Effector CD8-positive, alpha-beta T cell (primary cell): ENCODE measurements around the gene CCDC6.
A peak's percentile ranks its signal among the peaks of the same experiment; 100 is the strongest.
"Not testable (repeated sequence)": the region's sequence is repeated elsewhere in the genome, so short reads cannot be mapped to it uniquely, and the experiment has no call there.

Experiments
- DNase-seq: peaks from one replicate; lab custom pipeline; 2025; lab: John Stamatoyannopoulos, UW

Gene CCDC6

GRCh38 chr10:59808896-59809643 is 97.3 kb downstream of the CCDC6 start:
- DNase-seq = peak; percentile 3

GRCh38 chr10:59807629-59808620 is 98.4 kb downstream of the CCDC6 start:
- DNase-seq = no peak

GRCh38 chr10:59805014-59805413 is 101.3 kb downstream of the CCDC6 start:
- DNase-seq = no peak

- no peak for DNase-seq
Observed at GRCh38 chr10:59804220-59804619, 102.1 kb downstream of the CCDC6 start.

GRCh38 chr10:59803714-59804113 is 102.6 kb downstream of the CCDC6 start:
- no peak for DNase-seq

DNA sequence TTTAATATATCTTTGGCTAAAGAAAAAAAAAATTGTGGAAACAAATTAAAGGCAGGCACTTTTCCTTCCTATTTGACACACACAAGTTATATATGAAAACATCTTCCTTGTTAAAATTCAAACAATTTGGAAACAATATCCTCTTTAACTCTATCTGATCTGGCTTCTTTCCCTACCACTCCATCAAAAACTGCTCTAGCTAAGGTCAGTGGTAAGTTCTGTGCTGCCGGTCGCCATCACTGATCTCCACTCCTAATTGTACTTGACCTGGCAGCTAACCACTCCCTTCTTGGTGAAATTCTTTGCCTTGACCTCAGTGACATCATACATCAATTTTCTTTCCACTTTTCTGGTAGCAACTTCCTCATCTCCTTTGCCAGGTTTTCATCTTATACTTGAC is 105.2 kb downstream of the CCDC6 start:
- DNase-seq = no peak

GRCh38 chr10:59799421-59799820 is 106.9 kb downstream of the CCDC6 start:
- no peak for DNase-seq

GRCh38 chr10:59793919-59794318 is 112.4 kb downstream of the CCDC6 start:
- no peak for DNase-seq

DNA sequence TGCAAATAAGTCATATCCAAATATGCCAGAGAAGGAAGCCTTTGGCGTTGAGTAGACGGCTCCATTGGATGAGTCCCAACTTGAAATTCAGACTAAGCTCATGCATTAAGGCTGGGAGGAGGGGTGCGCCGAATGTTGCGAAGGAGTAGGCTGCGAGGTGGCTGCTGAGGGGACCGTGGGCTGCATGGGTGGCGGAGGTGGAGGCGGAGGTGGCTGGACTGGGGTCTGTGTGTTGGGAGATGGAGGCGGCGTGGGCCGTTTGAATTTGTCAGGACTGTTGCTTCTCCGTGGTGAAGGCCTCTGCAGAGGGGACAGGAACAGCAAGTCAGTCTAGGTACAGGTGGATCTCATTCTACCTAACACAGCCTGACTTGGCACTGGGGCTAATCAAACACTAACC is 113.5 kb downstream of the CCDC6 start:
- DNase-seq = no peak

DNA sequence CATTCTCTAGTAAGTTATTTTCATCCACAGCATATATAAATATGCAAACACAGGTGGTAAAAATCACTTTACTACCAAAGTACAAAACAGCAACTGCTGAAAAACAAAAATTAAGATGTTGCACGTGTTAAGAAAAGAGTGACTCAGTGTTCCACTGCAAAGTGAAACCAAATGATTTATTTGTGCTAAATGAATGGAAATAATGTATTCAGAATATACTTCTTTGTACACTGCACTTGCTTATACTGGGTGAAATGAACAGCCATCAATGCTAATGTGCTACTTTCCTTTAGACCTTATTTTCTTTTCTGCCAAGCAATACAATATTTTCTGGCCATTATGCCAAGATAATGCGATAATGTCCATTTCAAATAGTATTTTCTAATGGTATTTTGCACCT is 114.8 kb downstream of the CCDC6 start:
- DNase-seq = no peak

GRCh38 chr10:59790080-59790479 is 116.3 kb downstream of the CCDC6 start:
- not testable (repeated sequence) for DNase-seq

DNA sequence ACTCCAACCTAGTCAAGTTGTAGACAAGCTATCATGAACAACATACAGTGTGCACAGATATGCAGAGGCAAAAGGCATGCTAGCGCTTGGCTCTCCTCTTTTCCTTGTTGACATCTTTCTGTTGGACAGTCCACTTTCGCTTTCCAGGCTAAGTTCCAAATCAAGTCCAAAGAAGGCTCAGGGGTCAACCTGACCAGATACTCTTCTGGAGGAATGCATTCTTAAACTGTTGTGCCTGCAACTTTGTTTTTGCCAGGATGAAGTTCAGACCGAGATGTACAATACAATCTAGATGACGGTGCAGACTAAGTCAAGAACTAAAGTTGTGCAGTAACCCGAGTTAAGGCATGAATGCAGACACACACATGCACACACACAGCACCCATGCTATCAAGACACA is 117.4 kb downstream of the CCDC6 start:
- not testable (repeated sequence) for DNase-seq

GRCh38 chr10:59787032-59787431 is 119.3 kb downstream of the CCDC6 start:
- DNase-seq = not testable (repeated sequence)

- DNase-seq = not testable (repeated sequence)
Observed at GRCh38 chr10:59785476-59785875, 120.9 kb downstream of the CCDC6 start.

DNA sequence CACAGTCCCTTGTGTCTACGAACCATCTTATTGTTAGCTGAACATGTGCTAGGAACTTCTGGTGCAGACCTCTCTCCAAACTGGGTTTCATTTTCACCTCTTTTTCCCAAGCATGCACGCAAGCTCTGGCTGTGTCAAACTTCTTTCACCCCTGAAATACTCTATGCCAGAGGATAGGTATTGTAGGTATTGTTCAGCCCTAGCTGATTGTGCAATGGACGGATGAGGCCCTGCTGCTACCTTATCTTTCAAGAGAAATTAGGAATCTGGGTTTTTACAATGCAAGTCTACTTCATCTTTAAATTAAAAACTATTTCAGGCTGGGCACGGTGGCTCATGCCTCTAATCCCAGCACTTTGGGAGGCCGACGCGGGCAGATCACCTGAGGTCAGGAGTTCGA is 124.8 kb downstream of the CCDC6 start:
- DNase-seq = no peak

DNA sequence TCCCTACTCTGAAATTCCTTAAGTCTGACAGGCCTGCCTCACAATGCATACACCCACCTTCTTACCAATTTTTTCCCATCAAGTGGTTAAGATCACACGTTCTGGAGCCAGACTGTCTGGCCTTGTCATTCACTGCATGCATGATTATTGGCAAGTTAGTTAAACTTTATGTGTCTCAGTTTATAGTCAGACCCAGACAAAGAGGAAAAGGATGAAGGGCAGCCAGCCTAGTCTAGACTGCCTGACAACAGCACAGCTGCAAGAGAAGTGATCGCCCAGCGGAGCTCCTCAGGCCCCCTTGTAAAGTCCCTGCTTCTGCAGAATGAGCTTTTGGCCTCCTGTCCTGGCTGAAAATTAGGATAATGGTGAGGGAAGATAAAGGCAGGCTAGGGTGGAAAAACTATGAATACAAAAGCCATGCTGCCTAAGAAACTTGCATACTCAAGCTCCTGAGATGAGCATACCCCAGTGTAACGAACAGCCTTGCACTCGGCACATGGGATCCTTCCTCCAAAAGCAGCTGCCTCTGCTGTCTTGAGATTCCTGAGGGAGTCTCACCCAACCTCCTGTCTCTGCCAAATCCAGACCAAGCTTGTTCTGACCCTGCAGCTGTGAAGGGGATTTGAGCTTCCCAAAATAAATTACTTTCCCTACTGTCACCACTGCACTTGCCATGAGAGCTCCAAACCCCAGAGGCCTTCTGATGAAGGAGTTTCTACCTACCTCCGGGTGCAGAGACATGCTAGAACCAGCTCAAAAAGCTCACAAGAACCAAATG is 126.4 kb downstream of the CCDC6 start:
- no peak for DNase-seq

- no peak for DNase-seq
Observed at GRCh38 chr10:59774451-59774850, 131.9 kb downstream of the CCDC6 start.

GRCh38 chr10:59773088-59773487 is 133.3 kb downstream of the CCDC6 start:
- no peak for DNase-seq

DNA sequence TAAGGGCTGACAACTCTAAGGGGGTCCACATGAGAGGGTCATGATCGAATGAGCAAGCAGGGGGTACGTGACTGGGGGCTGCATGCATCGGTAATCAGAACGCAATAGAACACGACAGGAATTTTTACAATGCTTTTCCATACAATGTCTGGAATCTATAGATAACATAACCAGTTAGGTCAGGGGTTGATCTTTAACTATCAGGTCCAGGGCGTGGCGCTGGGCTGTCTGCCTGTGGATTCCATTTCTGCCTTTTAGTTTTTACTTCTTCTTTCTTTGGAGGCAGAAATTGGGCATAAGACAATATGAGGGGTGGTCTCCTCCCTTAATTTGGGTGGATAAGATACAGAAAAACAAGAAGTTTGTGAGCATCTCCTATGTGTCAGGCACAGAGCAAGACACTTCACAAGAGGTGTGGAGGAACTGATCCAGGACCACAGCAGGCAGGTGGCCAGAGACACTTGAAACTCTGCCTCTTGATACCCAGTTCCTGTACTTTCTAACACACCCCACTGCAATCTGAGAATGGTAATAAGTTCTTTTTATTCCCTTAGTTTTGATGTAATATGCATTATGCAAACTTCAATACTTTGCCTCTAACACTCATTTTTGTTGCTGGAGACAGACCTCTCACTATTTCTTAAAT is 135.1 kb downstream of the CCDC6 start:
- no peak for DNase-seq

DNA sequence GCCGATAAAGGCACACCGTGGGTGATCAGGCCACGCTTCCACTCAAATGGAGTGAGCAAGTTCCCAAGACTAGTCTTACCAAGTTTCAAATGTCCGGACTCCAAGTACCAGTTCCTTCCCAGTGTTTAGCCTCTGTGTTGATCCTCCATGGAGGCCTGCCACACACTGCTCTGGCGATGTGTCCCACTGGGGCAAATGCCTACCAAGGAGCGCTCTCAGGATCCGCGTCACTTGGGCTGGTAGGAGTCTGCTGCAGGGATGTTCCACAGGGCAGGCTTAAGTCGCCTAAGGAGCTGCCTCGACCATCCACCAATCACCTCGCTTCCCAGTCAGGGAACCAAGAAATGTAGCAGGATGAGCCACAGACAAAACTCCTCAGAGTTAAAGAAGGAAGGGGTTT is 135.7 kb downstream of the CCDC6 start:
- no peak for DNase-seq

DNA sequence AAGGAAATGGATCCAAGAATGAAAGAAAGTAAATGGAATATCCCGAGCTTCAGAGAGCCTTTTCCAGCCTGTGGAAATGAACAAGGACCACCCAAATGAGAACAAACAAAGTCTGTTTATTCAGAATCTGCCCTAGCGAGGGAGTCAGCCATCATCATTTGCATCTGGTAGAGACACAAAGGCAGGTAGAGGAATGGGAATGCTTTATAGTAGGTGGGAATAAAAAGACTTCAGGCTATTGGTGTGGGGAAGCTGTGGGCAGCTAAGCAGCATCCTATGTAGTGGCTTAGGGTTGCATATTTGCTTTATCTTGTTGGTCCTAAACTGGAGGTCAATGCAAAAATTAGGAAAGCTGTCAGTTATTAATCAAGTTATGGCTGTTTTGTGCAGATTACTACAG is 143.9 kb downstream of the CCDC6 start:
- DNase-seq = no peak

GRCh38 chr10:59757966-59758365 is 148.4 kb downstream of the CCDC6 start:
- DNase-seq = no peak
